GM18505 (cell line): ENCODE results near the gene COTL1.
A peak's percentile ranks its signal among the peaks of the same experiment; 100 is the strongest.

Experiments
- ATAC-seq: cut with Tn5 transposase; IDR thresholded peaks from one replicate; pipeline ENCODE4 v1.9.1; 2021; ENCODE audit not compliant: unreplicated experiment
- POLR2A ChIP-seq: IDR thresholded peaks from 4 replicates; pipeline ENCODE4 v1.6.1; 2011; ENCODE audit warnings: borderline replicate concordance; ENCODE audit not compliant: insufficient read depth, insufficient read length; ENCODE audit errors: extremely low read depth

COTL1 gene

DNA sequence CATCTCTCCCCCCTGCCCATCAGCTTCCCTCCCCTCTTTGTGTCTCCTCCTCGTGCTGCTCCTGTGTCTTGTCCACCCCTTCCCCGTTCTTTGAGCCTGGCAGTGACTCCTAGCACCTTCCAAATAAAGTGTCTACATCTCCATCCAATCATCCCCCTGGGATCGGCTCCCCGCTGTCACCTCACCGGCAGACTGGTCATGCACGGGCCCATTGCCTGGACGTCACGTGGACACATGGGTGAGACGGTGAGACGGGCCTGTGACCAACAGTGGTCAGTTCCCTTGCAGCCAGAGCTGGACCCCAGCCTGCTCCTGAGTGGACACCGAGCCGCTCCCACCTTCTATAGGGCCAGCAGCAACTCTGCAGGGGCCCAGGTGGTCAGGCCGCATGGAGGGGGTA is 46.4 kb downstream of the COTL1 start:
- no peak for TF ChIP-seq POLR2A

DNA sequence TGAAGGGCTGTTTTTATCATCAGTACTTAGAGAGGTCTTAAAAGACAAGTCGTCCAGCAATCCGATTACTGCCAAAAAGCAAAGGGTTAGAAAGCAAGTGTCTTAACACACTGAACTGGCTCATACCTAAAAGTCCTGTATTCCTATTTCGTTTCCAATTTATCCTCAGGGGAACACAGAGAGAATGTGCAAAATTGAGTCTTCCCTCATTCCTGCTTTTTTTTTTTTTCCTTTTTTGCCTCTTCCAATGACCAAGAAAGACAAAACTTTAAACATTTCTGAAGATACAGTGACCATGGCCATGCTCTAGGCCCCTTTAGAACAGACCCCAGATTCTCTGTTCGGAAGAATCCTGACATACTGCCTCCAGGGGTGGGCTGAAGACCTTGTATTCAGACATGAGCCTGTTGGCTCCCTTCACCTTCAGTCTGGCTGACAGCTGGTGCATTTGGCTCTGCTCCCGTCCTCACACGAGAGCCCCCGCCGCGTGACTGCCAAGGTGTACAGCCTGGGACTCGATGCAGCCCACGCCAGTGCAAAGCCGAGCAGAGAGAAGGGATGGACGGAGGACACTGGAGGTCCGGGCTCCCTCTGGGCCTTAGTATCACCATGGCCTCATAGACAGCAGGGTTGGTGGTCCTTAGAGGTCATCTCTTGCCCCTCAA is 47.0 kb downstream of the COTL1 start:
- ATAC-seq: no peak
- TF ChIP-seq POLR2A: no peak

More for the DNA sequence above, 46.4 kb downstream of the COTL1 start:
- no peak for ATAC-seq

DNA sequence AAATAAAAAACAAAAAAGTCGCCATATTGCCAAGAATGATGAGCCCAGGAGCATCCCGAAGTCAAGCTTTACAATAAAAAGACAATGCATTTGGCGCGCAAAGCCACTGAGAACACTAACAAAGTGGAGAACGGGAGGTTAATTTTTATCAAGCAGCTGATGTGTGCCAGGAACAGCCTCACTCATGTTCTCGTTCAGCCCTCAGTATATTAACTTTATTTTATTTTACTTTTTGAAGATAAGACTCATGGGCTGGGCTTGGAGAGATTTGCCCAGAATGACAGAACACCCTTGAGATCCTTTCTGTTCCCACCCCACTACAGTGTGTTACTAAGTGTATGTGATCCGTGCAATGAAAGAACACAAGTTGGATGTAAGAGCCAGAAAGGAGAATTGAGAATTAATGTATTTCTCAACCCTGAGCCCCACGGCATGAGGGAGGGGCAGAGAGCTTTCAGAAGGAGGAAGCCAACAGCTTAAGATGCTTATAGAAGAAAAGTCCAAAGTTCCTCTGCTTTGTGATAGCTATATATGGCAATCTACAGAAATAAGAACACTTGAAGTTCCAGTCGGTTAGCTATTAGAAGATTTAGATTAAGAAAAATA is 48.4 kb downstream of the COTL1 start:
- ATAC-seq: no peak
- no peak for TF ChIP-seq POLR2A

DNA sequence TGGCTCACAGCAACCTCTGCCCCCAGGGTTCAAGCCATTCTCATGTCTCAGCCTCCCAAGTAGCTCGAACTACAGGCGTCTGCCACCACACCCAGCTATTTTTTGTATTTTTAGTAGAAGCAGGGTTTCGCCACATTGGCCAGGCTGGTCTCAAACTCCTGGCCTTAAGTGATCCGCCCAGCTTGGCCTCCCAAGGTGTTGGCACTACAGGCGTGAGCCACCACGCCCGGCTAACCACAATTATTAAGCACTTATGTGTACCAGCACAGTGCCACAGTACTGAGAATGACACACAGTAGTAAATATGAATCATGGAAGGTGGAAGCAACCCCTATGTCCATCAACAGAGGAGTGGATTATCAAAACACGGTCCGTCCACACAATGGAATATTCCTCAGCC is 49.8 kb downstream of the COTL1 start:
- no peak for ATAC-seq
- no peak for TF ChIP-seq POLR2A

DNA sequence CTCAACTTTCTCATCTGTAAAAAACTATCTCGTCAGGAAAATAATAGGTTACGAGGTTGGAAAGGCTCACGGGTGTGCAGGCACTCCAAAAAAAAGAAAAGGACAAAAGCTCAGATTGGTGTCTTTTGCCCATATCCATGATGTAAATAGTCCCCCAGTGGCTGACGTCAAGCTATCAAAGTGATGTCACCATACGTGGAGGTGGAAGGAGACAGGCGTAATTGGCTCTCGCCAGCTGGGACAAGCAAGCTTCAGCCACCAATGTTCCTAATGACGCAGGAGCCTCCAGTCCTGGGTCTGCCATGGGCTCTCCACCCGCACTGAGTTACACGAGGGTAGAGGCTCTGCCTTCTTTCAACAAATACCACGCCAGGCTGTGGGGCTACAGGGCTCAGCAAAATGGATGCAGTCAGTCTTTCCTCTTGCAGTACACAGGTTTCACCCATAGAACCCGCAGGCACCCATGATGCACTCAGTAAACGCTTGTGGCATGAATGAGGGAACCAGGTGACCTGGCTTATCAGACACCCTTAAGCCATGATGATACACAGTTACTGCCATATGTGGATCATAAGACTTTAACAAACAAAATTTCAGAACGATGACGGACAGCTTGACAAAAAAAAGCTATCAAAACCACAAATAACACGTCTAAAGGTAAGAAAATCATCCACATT is 50.5 kb downstream of the COTL1 start:
- no peak for ATAC-seq
- no peak for TF ChIP-seq POLR2A

DNA sequence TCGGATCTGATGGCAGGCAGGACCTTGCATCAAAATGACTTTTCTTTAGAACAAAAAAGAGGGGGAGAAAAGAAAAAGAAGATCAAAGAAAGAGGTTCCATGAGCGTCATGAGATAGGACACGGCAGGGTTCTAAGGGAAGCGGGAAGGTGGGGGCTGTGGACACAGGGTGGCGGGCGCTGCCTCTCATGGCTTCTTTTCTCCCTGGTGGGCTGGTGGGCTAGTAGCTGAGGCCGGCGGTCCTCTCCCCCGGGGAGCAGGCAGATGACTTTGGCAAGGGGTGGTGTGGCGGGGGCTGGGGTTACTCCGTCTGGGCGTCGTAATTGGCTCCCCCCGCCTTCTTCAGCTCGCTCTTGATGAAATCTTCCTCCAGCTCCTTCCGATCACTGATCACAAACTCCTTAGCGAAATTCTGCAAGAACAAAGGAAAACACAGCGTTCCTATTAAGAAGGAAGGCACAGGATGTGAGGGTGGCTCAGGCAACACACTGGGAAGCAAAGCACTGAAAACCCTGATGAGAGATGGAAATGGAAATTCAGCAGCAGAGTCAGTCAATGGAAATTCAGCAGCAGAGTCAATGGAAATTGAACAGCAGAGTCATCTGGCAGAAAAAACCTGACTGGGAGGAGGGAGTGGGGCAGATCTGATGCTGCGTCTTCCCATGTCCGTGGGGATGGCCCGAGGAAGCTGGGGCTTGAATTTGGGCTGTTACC is 51.2 kb downstream of the COTL1 start:
- no peak for ATAC-seq
- TF ChIP-seq POLR2A: no peak

DNA sequence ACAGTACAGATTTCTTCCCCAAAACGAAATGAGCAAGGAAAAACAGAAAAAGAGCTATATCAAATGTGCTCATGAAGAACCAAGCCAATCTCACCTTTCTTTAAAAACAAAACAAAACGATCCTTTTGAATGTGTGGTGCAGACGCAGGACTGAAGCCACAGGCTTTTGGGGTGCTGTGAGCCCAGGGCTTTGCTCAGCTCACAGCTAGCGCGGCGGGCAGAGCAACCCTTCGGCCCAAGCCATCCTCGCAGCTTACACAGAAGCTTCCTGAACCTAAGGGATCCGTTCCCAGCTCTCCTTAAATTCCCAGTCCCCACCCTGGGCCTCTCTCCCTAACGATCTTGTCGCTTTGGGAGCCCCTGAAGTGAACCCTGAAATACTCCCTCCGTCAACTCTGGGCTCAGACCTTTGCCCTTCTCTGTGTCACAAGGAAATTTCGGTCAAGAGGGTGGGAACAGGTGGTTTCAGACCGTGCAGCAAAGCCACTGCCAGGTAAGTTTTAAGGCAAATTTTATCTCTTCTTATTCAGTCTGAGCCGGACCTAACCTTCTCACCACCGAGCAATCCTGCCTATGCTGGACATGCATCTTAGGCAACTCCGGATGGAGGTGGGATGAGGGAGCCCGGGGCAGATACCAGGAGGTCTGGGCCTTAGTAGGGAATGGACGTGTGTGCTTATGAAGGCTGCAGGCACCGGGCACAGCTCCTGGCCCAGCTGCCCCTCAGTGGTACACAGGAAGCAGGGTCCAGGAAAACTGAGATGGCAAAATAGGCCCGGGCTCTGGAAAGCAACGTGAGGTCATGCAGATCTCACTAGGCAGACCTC is 52.0 kb downstream of the COTL1 start:
- no peak for TF ChIP-seq POLR2A
- ATAC-seq: no peak

DNA sequence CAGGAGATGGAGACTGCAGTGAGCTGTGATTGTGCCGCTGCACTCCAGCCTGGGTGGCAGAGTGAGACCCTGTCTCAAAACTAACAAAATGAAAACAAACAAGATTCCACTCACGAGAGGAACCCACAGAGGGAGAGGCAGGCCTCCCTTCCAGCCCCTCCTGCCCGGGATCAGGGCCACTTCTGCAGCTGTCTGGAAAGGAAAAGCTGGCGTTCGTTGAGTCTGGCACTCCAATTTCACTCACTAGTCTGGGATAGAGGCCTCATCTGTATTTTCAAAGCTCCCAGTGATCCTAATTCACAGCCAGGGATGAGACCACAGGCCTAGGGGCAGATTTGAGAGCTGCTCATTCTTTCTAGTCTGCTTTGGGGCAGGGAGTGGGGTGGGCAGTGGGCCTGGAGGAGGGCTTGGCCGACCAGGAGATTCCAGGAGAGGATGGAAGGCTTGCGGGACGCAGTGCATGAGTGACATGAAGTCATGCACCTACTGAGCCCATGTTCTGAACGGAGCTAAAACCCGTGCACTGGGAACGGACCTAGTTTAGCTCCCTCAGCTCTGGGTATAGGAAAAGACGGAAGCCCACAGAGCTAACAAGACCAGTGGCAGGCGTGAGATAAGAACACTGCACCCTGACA is 54.0 kb downstream of the COTL1 start:
- ATAC-seq: no peak

DNA sequence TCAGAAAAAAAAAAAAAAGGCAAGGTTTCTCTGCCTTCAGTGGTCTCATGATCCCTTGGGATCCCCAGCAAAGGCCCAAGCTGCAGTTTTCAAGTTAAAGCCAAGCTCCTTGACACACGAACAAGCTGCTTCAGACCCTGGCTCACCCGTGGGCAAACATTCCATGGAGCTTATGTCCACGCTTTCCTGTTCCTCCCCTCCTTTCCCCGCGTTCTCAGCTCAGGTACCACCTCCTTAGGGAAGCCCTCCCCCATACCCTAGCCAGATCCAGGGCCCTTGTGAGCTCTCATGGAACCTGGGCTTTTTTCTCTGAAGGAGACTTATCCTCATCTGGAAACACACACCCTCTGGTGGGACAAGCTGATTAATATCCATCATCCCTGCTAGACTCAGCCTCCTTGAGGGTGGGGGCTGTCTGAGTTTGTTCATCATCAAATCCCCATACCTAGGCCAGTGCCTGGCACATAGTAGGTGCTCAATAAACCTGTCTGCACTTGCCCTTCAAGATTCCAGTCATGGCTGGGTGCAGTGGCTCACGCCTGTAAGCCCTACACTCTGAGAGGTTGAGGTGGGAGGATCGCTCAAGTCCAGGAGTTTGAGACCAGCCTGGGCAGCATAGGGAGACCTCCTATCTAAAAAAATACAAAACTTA is 54.7 kb downstream of the COTL1 start:
- ATAC-seq: no peak
- no peak for TF ChIP-seq POLR2A

More for the DNA sequence above, 54.0 kb downstream of the COTL1 start:
- no peak for TF ChIP-seq POLR2A

DNA sequence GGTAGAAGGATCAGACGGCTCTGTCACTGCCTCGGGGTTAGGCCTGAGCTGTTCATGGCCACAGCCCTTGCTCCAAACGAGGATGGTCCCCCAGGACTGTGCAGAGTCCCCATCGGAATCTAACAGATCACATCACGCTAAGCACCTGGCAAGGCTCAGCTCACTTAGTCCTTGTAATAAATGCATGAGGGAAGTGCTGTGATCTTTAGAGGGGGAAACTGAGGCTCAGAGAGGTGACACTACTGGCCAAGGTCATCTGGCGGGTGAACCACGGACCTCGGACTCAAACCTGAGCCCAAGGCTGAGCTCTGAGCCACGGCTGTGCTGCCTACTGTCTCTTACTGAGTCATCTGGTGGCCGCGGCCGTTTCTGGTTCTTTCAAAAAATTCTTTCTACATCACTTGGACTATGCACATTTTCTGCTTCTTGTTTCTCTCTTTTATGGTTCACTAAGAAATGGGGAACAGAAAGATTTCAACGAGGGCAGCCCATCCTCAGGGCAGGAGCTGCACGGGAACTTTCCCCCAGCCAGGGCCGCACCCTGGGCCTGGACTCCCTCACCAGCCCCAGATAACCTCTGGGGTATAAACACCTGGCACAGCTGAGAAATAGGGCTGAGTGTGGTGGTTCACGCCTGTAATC is 55.6 kb downstream of the COTL1 start:
- no peak for TF ChIP-seq POLR2A
- ATAC-seq: peak; percentile 77

DNA sequence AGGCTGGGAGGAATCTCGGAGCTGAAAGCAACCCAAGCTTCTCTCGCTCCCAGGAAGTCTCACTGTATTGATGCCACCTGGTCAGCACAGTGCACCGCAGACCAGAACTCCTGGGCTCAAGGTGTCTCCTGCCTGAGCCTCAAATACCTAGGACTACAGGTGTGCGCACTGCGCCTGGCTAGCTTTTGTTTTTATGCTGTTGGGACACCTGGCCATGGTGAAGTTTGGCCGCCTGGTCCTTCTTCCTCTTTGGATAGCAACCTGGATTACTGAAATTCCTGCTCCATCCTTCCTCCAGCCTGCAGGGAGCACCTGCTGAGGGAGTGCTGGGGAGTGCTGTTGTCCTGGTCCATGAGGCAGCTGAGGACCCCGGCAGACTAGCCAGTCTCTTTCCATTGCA is 56.6 kb downstream of the COTL1 start:
- ATAC-seq: no peak
- TF ChIP-seq POLR2A: no peak
